Motor neuron (in vitro differentiated cells): ENCODE results near the gene PSPH. TPM values are rescaled to one million over a fixed set of nuclear protein-coding genes. Genes with fewer than 3 reads are reported as not detected.

ENCODE experiments used
- ATAC-seq, 8 experiments: fragments of 200-7000 bp; cut with Tn5 transposase; replicated peaks in 6 of 8; 2 replicates each; pipeline ENCODE4 v1.8.0; 2021; ENCODE audit warnings: mild to moderate bottlenecking in 8 of 8, moderate library complexity in 8 of 8
- H3K27ac ChIP-seq, 2 donors: fragments of 250-450 bp; sonication (Bioruptor Pico); 2 replicates each; pipeline ENCODE4 v1.9.0; 2021; ENCODE audit warnings: antibody characterized with exemption in 2 of 2, mild to moderate bottlenecking in 2 of 2, moderate library complexity in 1 of 2
- H3K4me1 ChIP-seq, 2 donors: fragments of 250-450 bp; sonication (Bioruptor Pico); replicated peaks in 1 of 2; 2 replicates each; pipeline ENCODE4 v1.6.1; 2021; ENCODE audit warnings: antibody characterized with exemption in 2 of 2, mild to moderate bottlenecking in 2 of 2, moderate library complexity in 1 of 2
- H3K4me3 ChIP-seq, 5 donors: fragments of 250-450 bp; sonication (Bioruptor Pico); 2 replicates each; pipeline ENCODE4 v1.9.0; 2021; ENCODE audit warnings: antibody characterized with exemption in 5 of 5, mild to moderate bottlenecking in 5 of 5, moderate library complexity in 4 of 5
- WGBS, 10 experiments: fragments of 450-650 bp; shearing (Covaris generic); methylation state at CpG; one replicate each; pipeline ENCODE4 v1.0.0; 2022; 5-methylcytosine and 5-hydroxymethylcytosine counted together
- in situ Hi-C, 9 experiments: fragments of 400-800 bp; cut with MboI; loops; one replicate each; pipeline ENCODE4 v1.15.0; 2021; ENCODE audit warnings: low sequenced_read_pairs in 9 of 9, low pct_unique_long_range_greater_than_20kb in 2 of 9; ENCODE audit not compliant: unreplicated experiment in 9 of 9
- total RNA-seq, 8 experiments: library from RNA; unstranded; fragments of 300-600 nt; gene quantifications; 2 replicates each; pipeline versions ENCODE4 v1.2.3 to v1.2.4, GENCODE V29; 2022

PSPH gene
- total RNA-seq, 8 experiments from 2014 or later = 22.1 to 40.1 (median 26.2) TPM

DNA sequence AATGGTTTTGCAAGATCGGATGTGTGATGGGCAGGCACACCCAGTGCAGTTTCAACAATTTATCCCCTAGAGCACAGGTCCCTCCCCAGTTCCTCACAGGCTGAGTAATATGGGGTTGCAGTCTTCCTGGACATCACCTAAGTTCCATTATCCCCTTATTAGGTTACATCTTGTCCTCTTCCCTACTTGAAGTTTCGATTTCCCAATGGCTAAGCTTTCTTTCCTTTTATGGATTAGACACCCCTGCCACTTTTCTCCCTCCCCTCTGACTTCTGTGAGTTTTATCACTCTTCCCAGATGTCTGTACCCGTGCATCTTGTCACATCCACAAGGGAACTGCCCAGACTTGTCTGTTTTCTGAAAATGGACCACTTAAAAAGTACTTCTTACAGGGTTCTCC, 89.2 kb downstream of the PSPH start:
- in situ Hi-C loops = loop anchor here in 2 of 9 experiments (25.0 kb wide), 1 partner anchor 325 kb away; no protein-coding TSS in a partner anchor

More for the DNA sequence above, 89.2 kb downstream of the PSPH start:
- no peak overlapping the region for H3K4me3 ChIP-seq
- peaks cover 6 to 10% of the 10 kb centered on the region in 2 donors for H3K4me1 ChIP-seq
- no peak overlapping the region for H3K27ac ChIP-seq
- ATAC-seq = no peak
- WGBS, 10 experiments = 17 to 67% (median 57%) methylated on average over 1 to 3 of the region's 3 CpGs; no CpG with 5 or more reads in 5 of the 10 experiments

Other genes with a start within 250 kb of the PSPH start
- gene SEPTIN14, start 188.7 kb downstream of the PSPH start, total RNA-seq = under 1 TPM in 2 of 8 experiments, not detected in 6; 0.05 to 0.19 TPM
- gene ZNF713, start 164.0 kb downstream of the PSPH start, total RNA-seq = 10 to 100 TPM in 4 of 8 experiments, 1 to 10 TPM in 4; 2.1 to 13.1 (median 10.8) TPM
- 10 to 100 TPM; 11.8 to 24.6 (median 17.1) TPM for gene MRPS17, start 99.6 kb downstream of the PSPH start, total RNA-seq
- gene NIPSNAP2, start 86.9 kb downstream of the PSPH start, total RNA-seq = 10 to 100 TPM; 12.0 to 69.8 (median 40.7) TPM
- 100 to 1,000 TPM; 126 to 307 (median 191) TPM for gene CCT6A, start 321 bp upstream of the PSPH start, total RNA-seq
- gene SUMF2, start 12.8 kb upstream of the PSPH start, total RNA-seq = 100 to 1,000 TPM in 3 of 8 experiments, 10 to 100 TPM in 5; 51.6 to 164 (median 92.3) TPM
- gene PHKG1, start 41.5 kb upstream of the PSPH start, total RNA-seq = 1 to 10 TPM in 6 of 8 experiments, under 1 TPM in 2; 0.42 to 3.9 (median 1.2) TPM
- 100 to 1,000 TPM in 6 of 8 experiments, 1 to 10 TPM in 2; 1.4 to 572 (median 255) TPM for gene CHCHD2, start 55.0 kb upstream of the PSPH start, total RNA-seq
- not detected for gene NUPR2, start 65.0 kb upstream of the PSPH start, total RNA-seq